H1 (cell line): ENCODE results near the gene AMPH. TPM values are rescaled to one million over a fixed set of nuclear protein-coding genes. Genes with fewer than 3 reads are reported as not detected.

Experiments
- CTCF ChIA-PET: fragments of 300-600 bp; sonication (Branson Sonifier 250); formaldehyde crosslinking; loops from one replicate; lab custom pipeline; 2021; ENCODE audit not compliant: partially characterized antibody; lab: Charles Lee
- POLR2A ChIA-PET: fragments of 300-600 bp; sonication (Branson Sonifier 250); formaldehyde crosslinking; loops from one replicate; lab custom pipeline; 2021; ENCODE audit warnings: inconsistent platforms; ENCODE audit not compliant: partially characterized antibody; lab: Charles Lee
- DNase-seq, 2 experiments: peaks; one replicate each; pipeline versions ENCODE4 v3.0.0 to v3.0.0-alpha.2; 2010 to 2022; ENCODE audit warnings: low spot score in 2 of 2, low read depth in 1 of 2, mixed read lengths in 1 of 2
- FAIRE-seq: peaks from 2 replicates; lab custom pipeline; 2011; peaks lifted over from hg19 to GRCh38; lab: Jason Lieb, UNC
- H2AFZ ChIP-seq: 2 replicates; pipeline ENCODE4 v1.8.1; 2012; ENCODE audit warnings: low read length, inconsistent platforms
- H2AK5ac ChIP-seq: 2 replicates; pipeline ENCODE4 v1.6.1; 2013; ENCODE audit warnings: low read depth, low read length
- H2BK120ac ChIP-seq: replicated peaks from 2 replicates; pipeline ENCODE3; 2013; ENCODE audit warnings: low read depth, low read length, inconsistent platforms
- H2BK12ac ChIP-seq: 2 replicates; pipeline ENCODE4 v1.6.1; 2013; ENCODE audit warnings: low read depth, low read length
- H2BK15ac ChIP-seq: 2 replicates; pipeline ENCODE4 v1.6.1; 2013; ENCODE audit warnings: low read length
- H2BK20ac ChIP-seq: 2 replicates; pipeline ENCODE4 v1.6.1; 2013; ENCODE audit warnings: low read length
- H2BK5ac ChIP-seq: 2 replicates; pipeline ENCODE4 v1.6.1; 2013; ENCODE audit warnings: low read depth, low read length
- H3K14ac ChIP-seq: 2 replicates; pipeline ENCODE4 v1.6.1; 2013; ENCODE audit warnings: inconsistent platforms; ENCODE audit not compliant: insufficient read length
- H3K18ac ChIP-seq: 2 replicates; pipeline ENCODE4 v1.6.1; 2013; ENCODE audit warnings: low read length; ENCODE audit errors: extremely low read depth
- H3K23ac ChIP-seq: 2 replicates; pipeline ENCODE4 v1.6.1; 2013; ENCODE audit warnings: inconsistent platforms; ENCODE audit not compliant: insufficient read length
- H3K23me2 ChIP-seq: 2 replicates; pipeline ENCODE4 v1.6.1; 2013; ENCODE audit warnings: low read depth, low read length
- H3K27ac ChIP-seq: 2 replicates; pipeline ENCODE4 v1.6.1; 2011; ENCODE audit warnings: low read depth, low read length, inconsistent platforms
- H3K27me3 ChIP-seq, 4 experiments: replicated peaks in 1 of 4; 1 replicate in 1 of 4; 2 replicates in 3 of 4; pipeline versions ENCODE4 v1.6.1 to v1.8.1; 2011 to 2013; ENCODE audit warnings: low read length in 3 of 4, mild to moderate bottlenecking in 3 of 4, inconsistent platforms in 2 of 4, mixed read lengths in 2 of 4, moderate library complexity in 1 of 4; ENCODE audit not compliant: control insufficient read depth in 3 of 4, insufficient read depth in 3 of 4; ENCODE audit errors: extremely low read depth in 1 of 4
- H3K36me3 ChIP-seq, 4 experiments: 2 replicates each; pipeline versions ENCODE4 v1.6.1 to v1.8.1; 2011 to 2013; ENCODE audit warnings: mild to moderate bottlenecking in 4 of 4, low read length in 3 of 4, moderate library complexity in 2 of 4, control low read depth in 1 of 4, inconsistent platforms in 1 of 4; ENCODE audit not compliant: insufficient read depth in 4 of 4, control insufficient read depth in 2 of 4
- H3K4ac ChIP-seq: replicated peaks from 2 replicates; pipeline ENCODE3; 2013; ENCODE audit warnings: low read length, low read depth, mixed read lengths, inconsistent platforms; ENCODE audit not compliant: insufficient read length
- H3K4me1 ChIP-seq, 4 experiments: replicated peaks in 1 of 4; 1 replicate in 1 of 4; 2 replicates in 3 of 4; pipeline versions ENCODE4 v1.6.1 to v1.8.1; 2011 to 2013; ENCODE audit warnings: low read length in 3 of 4, inconsistent platforms in 2 of 4, mixed read lengths in 1 of 4; ENCODE audit not compliant: insufficient read depth in 4 of 4, control insufficient read depth in 3 of 4
- H3K4me2 ChIP-seq, 2 experiments: 2 replicates each; pipeline versions ENCODE4 v1.6.1 to v1.8.1; 2011 to 2013; ENCODE audit warnings: low read depth in 2 of 2, low read length in 2 of 2, control low read depth in 1 of 2, inconsistent platforms in 1 of 2, mild to moderate bottlenecking in 1 of 2; ENCODE audit not compliant: insufficient read depth in 1 of 2
- H3K4me3 ChIP-seq, 4 experiments: fragments of 200-600, 300-600 bp in 1 of 4; sonication (generic), shearing (Covaris generic), sonication (Bioruptor Twin) in 1 of 4; 2 replicates each; pipeline versions ENCODE4 v1.5.1 to v1.8.1; 2011 to 2016; ENCODE audit warnings: low read length in 4 of 4, low read depth in 3 of 4, control low read depth in 2 of 4, inconsistent platforms in 2 of 4, mild to moderate bottlenecking in 2 of 4, mixed read lengths in 1 of 4, moderate library complexity in 1 of 4; ENCODE audit not compliant: insufficient read depth in 2 of 4; ENCODE audit errors: extremely low read depth in 1 of 4
- H3K56ac ChIP-seq: replicated peaks from 2 replicates; pipeline ENCODE3; 2013; ENCODE audit warnings: low read depth, mild to moderate bottlenecking, mixed read lengths, low read length, inconsistent platforms; ENCODE audit not compliant: insufficient read length
- H3K79me1 ChIP-seq: 2 replicates; pipeline ENCODE4 v1.6.1; 2013; ENCODE audit warnings: low read depth, low read length, control low read depth
- H3K79me2 ChIP-seq, 2 experiments: 2 replicates each; pipeline versions ENCODE4 v1.6.1 to v1.8.1; 2012 to 2013; ENCODE audit warnings: low read length in 2 of 2, mild to moderate bottlenecking in 2 of 2, inconsistent platforms in 1 of 2; ENCODE audit not compliant: insufficient read depth in 2 of 2, control insufficient read depth in 1 of 2
- H3K9ac ChIP-seq, 4 experiments: replicated peaks in 1 of 4; 1 replicate in 1 of 4; 2 replicates in 3 of 4; pipeline versions ENCODE4 v1.6.1 to v1.8.1; 2011 to 2013; ENCODE audit warnings: low read depth in 3 of 4, low read length in 3 of 4, control low read depth in 2 of 4, mild to moderate bottlenecking in 2 of 4, moderate library complexity in 2 of 4, inconsistent platforms in 1 of 4; ENCODE audit errors: extremely low read depth in 1 of 4
- H3K9me3 ChIP-seq, 2 experiments: 2 replicates each; pipeline versions ENCODE4 v1.6.1 to v1.8.1; 2012 to 2013; ENCODE audit warnings: mild to moderate bottlenecking in 2 of 2, moderate library complexity in 2 of 2, control low read depth in 1 of 2, inconsistent platforms in 1 of 2, low read depth in 1 of 2, low read length in 1 of 2, mixed read lengths in 1 of 2; ENCODE audit not compliant: insufficient read depth in 2 of 2
- H4K20me1 ChIP-seq, 2 experiments: replicated peaks in 1 of 2; 2 replicates each; pipeline versions ENCODE3 to v1.8.1; 2011 to 2013; ENCODE audit warnings: inconsistent platforms in 2 of 2, low read length in 2 of 2, mild to moderate bottlenecking in 1 of 2; ENCODE audit not compliant: insufficient read depth in 2 of 2, control insufficient read depth in 1 of 2
- H4K5ac ChIP-seq: 2 replicates; pipeline ENCODE4 v1.6.1; 2013; ENCODE audit warnings: low read length, low read depth, mixed read lengths, inconsistent platforms; ENCODE audit not compliant: insufficient read length
- H4K8ac ChIP-seq: 2 replicates; pipeline ENCODE4 v1.8.0; 2013; ENCODE audit warnings: mild to moderate bottlenecking, moderate library complexity, low read length, inconsistent platforms; ENCODE audit not compliant: insufficient read depth; ENCODE audit errors: extremely low read depth
- H4K91ac ChIP-seq: replicated peaks from 2 replicates; pipeline ENCODE3; 2013; ENCODE audit warnings: low read length, mixed read lengths, inconsistent platforms; ENCODE audit not compliant: insufficient read length
- ASH2L ChIP-seq: fragments of 200-600, 300-600 bp; sonication (generic); IDR thresholded peaks from one replicate; pipeline ENCODE4 v1.7.1; 2017; ENCODE audit warnings: low read length
- EP300 ChIP-seq, 2 experiments: IDR thresholded peaks; 1 replicate in 1 of 2; 2 replicates in 1 of 2; pipeline ENCODE4 v1.6.1; 2011 to 2012; ENCODE audit warnings: low read depth in 2 of 2, low read length in 2 of 2, mild to moderate bottlenecking in 2 of 2, borderline replicate concordance in 1 of 2, inconsistent platforms in 1 of 2, moderate library complexity in 1 of 2
- NANOG ChIP-seq: IDR thresholded peaks from 2 replicates; pipeline ENCODE4 v1.6.1; 2011; ENCODE audit warnings: low read length, low read depth, mild to moderate bottlenecking, inconsistent platforms; ENCODE audit not compliant: insufficient read depth, poor library complexity, severe bottlenecking
- WGBS, 2 experiments: shearing (Covaris generic) in 1 of 2; methylation state at CpG; one replicate each; pipeline versions ENCODE4 v1.1.6 to v1.1.7; 2013 to 2015; ENCODE audit warnings: low lambda C conversion rate in 2 of 2, mixed read lengths in 2 of 2, inconsistent platforms in 1 of 2, low coverage in 1 of 2, missing lambda C conversion rate in 1 of 2; ENCODE audit not compliant: insufficient replicate concordance in 2 of 2, insufficient coverage in 1 of 2, insufficient read length in 1 of 2; ENCODE audit errors: extremely low coverage in 1 of 2, missing lambda C conversion rate in 1 of 2; 5-methylcytosine and 5-hydroxymethylcytosine counted together
- polyA plus RNA-seq, 7 experiments: library from polyadenylated mRNA; depleted of rRNA in 3 of 7; stranded (reverse) in 5 of 7; unstranded in 2 of 7; fragments of >200 nt in 5 of 7; fragments of 200-250 nt in 2 of 7; gene quantifications; 1 replicate in 5 of 7; 2 replicates in 1 of 7; 4 replicates in 1 of 7; pipeline versions ENCODE4 v1.2.1 to v1.2.3, GENCODE V29; 2011 to 2013; ENCODE audit warnings: missing spikeins in 2 of 7, mixed read lengths in 2 of 7
- total RNA-seq: library from RNA; stranded (reverse); fragmentation: NEBNext Ultra II Directional; extraction: Animal tissue kit (Norgen Biotek cat#: 25700); gene quantifications from 2 replicates; pipeline ENCODE4 v1.2.1, GENCODE V29; 2021

AMPH gene
- total and polyA plus RNA-seq, 2 of the 8 experiments (the other 6 are each of a cell fraction or from before 2014, with no cell fraction given), result 7.3 to 12.2 TPM

GRCh38 chr7:38561166-38561565 is 70.0 kb downstream of the AMPH start:
- TF ChIP-seq NANOG (no peak), EP300 (IDR thresholded peaks at IDR 0.05; ENCODE audit: borderline replicate concordance in 1 of 2, low read depth in 2 of 2, low read length in 2 of 2) (no peak), ASH2L (no peak)
- TF ChIP-seq, all 59 proteins: peak for 0
- Histone ChIP-seq H2BK12ac (no peak overlapping the region), H3K79me1 (no peaks in the 10 kb centered on the region), H3K36me3 (no peaks in the 10 kb centered on the region), H3K4me2 (no peak overlapping the region), H3K4ac (no peak overlapping the region), H3K79me2 (no peaks in the 10 kb centered on the region), H3K9me3 (no peaks in the 10 kb centered on the region), H4K5ac (no peak overlapping the region), H3K23me2 (no peaks in the 10 kb centered on the region), H3K56ac (no peak overlapping the region), H4K91ac (no peak overlapping the region), H2BK120ac (no peak overlapping the region), H3K27ac (no peak overlapping the region), H3K4me1 (no peaks in the 10 kb centered on the region), H4K20me1 (no peaks in the 10 kb centered on the region), H3K14ac (no peak overlapping the region), H2BK15ac (no peak overlapping the region), H3K9ac (no peak overlapping the region), H2BK20ac (no peak overlapping the region), H3K23ac (no peak overlapping the region), H3K27me3 (no peaks in the 10 kb centered on the region), H4K8ac (no peak overlapping the region), H3K4me3 (no peak overlapping the region), H2BK5ac (no peak overlapping the region), H2AFZ (no peak overlapping the region), H2AK5ac (no peak overlapping the region), H3K18ac (no peak overlapping the region)
- DNase-seq (no peak), FAIRE-seq (no peak)
- WGBS, 2 experiments, result 91% methylated on average over 3 of the region's 3 CpGs; no CpG with 5 or more reads in 1 of the 2 experiments
- CTCF ChIA-PET, result interaction anchor here (1.2 to 1.4 kb wide), 2 partner anchors 22 to 33 kb away, joined by 3 read pairs; no protein-coding TSS in a partner anchor
- POLR2A ChIA-PET, result no interaction called here
